Testis (tissue), 3 donors: ENCODE results near the gene DUSP7. TPM values are rescaled to one million over a fixed set of nuclear protein-coding genes. Genes with fewer than 3 reads are reported as not detected.

Source experiments
- DNase-seq: peaks from one replicate; pipeline ENCODE4 v3.0.0-alpha.2; 2019
- H3K27ac ChIP-seq, 2 donors: fragments of 200-600 bp; sonication (generic); one replicate each; pipeline ENCODE4 v1.5.1; 2019
- H3K27me3 ChIP-seq: fragments of 200-600 bp; sonication (generic); one replicate; pipeline ENCODE4 v1.5.1; 2019
- H3K36me3 ChIP-seq: fragments of 200-600 bp; sonication (generic); one replicate; pipeline ENCODE4 v1.5.1; 2017; ENCODE audit warnings: low read depth; ENCODE audit errors: missing control alignments
- H3K4me1 ChIP-seq: fragments of 200-600 bp; sonication (generic); one replicate; pipeline ENCODE4 v1.5.1; 2019
- H3K4me3 ChIP-seq, 2 donors: fragments of 200-600 bp; sonication (generic); one replicate each; pipeline ENCODE4 v1.5.1; 2017 to 2019
- H3K9me3 ChIP-seq: fragments of 200-600 bp; sonication (generic); one replicate; pipeline ENCODE4 v1.5.1; 2017
- CTCF ChIP-seq, 3 experiments: fragments of 450-650 bp in 2 of 3; fragments of 200-600 bp in 1 of 3; sonication (generic) in 1 of 3; IDR thresholded peaks; one replicate each; pipeline ENCODE4 v1.5.1; 2016 to 2019; ENCODE audit warnings: antibody characterized with exemption in 3 of 3, mild to moderate bottlenecking in 2 of 3, moderate library complexity in 1 of 3
- POLR2A ChIP-seq: fragments of 450-650 bp; IDR thresholded peaks from one replicate; pipeline ENCODE4 v1.6.1; 2017; ENCODE audit warnings: antibody characterized with exemption, mild to moderate bottlenecking, moderate library complexity
- WGBS, 2 donors: methylation state at CpG; one replicate each; pipeline ENCODE4 v1.1.5; 2018; 5-methylcytosine and 5-hydroxymethylcytosine counted together
- intact Hi-C: fragments of 100-400 bp; cut with DNase I; formaldehyde crosslinking; loops from one replicate; pipeline ENCODE4 v1.15.1; 2023; ENCODE audit warnings: low total_unique reads
- polyA plus RNA-seq: library from polyadenylated mRNA; stranded (reverse); fragments of 350-450 nt; fragmentation: Illumina TruSeq; extraction: RNeasy Lipid Tissue Mini Kit (QIAGEN cat#74804); gene quantifications from one replicate; pipeline ENCODE4 v1.2.3, GENCODE V29; 2014; ENCODE audit warnings: low read depth, low replicate concordance; ENCODE audit not compliant: insufficient read depth
- total RNA-seq, 2 donors: library from RNA; depleted of rRNA; stranded (reverse); fragments of >200 nt; gene quantifications; one replicate each; pipeline ENCODE4 v1.2.3, GENCODE V29; 2016

The DUSP7 gene
- total and polyA plus RNA-seq, 3 donors from 2014 or later: 25.1 to 48.8 (median 40.6) TPM

- no peaks in the 10 kb centered on the region for H3K27me3 ChIP-seq
- intact Hi-C loops: no loop called here
- H3K9me3 ChIP-seq: no peaks in the 10 kb centered on the region
- DNase-seq: peak; percentile 48
- no peak overlapping the region for H3K4me3 ChIP-seq
- H3K27ac ChIP-seq: no peak overlapping the region
- TF ChIP-seq CTCF (IDR thresholded peaks at IDR 0.05) (no peak), POLR2A (no peak)
- peaks cover 18% of the 10 kb centered on the region for H3K4me1 ChIP-seq
- 61 to 70% methylated on average over 7 to 9 of the region's 9 CpGs for WGBS, 2 donors
- no peaks in the 10 kb centered on the region for H3K36me3 ChIP-seq
Observed at GRCh38 chr3:52029053-52029452, 27.3 kb downstream of the DUSP7 start.

- H3K36me3 ChIP-seq: no peaks in the 10 kb centered on the region
- peak; percentile 80 for DNase-seq
- H3K9me3 ChIP-seq: no peaks in the 10 kb centered on the region
- no peak overlapping the region for H3K4me3 ChIP-seq
- peaks cover 21% of the 10 kb centered on the region for H3K4me1 ChIP-seq
- 67% methylated on average over 12 of the region's 12 CpGs; no CpG with 5 or more reads in 1 of the 2 donors for WGBS, 2 donors
- no peak overlapping the region for H3K27ac ChIP-seq
- no peak for TF ChIP-seq CTCF (IDR thresholded peaks at IDR 0.05)
- intact Hi-C loops: no loop called here
- H3K27me3 ChIP-seq: no peaks in the 10 kb centered on the region
Observed at GRCh38 chr3:52028572-52028971, 27.8 kb downstream of the DUSP7 start.

- H3K4me3 ChIP-seq: no peak overlapping the region
- intact Hi-C loops: no loop called here
- no peak for TF ChIP-seq POLR2A
- no peak for TF ChIP-seq CTCF (IDR thresholded peaks at IDR 0.05)
- 56 to 59% methylated on average over 4 of the region's 4 CpGs for WGBS, 2 donors
- peaks cover 40% of the 10 kb centered on the region for H3K4me1 ChIP-seq
- no peaks in the 10 kb centered on the region for H3K36me3 ChIP-seq
- no peak for DNase-seq
- no peaks in the 10 kb centered on the region for H3K27me3 ChIP-seq
- H3K9me3 ChIP-seq: no peaks in the 10 kb centered on the region
- H3K27ac ChIP-seq: no peak overlapping the region
Observed at GRCh38 chr3:52026041-52026440, 30.3 kb downstream of the DUSP7 start.

- Histone ChIP-seq H3K4me3 (no peak overlapping the region), H3K36me3 (no peaks in the 10 kb centered on the region), H3K27me3 (no peaks in the 10 kb centered on the region), H3K4me1 (peaks cover 44% of the 10 kb centered on the region), H3K27ac (no peak overlapping the region), H3K9me3 (no peaks in the 10 kb centered on the region)
- intact Hi-C loops: no loop called here
- no peak for DNase-seq
- TF ChIP-seq POLR2A (no peak), CTCF (IDR thresholded peaks at IDR 0.05) (no peak)
- 81 to 86% methylated on average over 5 to 7 of the region's 7 CpGs for WGBS, 2 donors
Observed at GRCh38 chr3:52025453-52025852, 30.9 kb downstream of the DUSP7 start.

- H3K4me1 ChIP-seq: peaks cover 49% of the 10 kb centered on the region
- 83 to 85% methylated on average over 6 of the region's 6 CpGs for WGBS, 2 donors
- intact Hi-C loops: no loop called here
- H3K27ac ChIP-seq: no peak overlapping the region
- no peak for TF ChIP-seq POLR2A
- no peak for TF ChIP-seq CTCF (IDR thresholded peaks at IDR 0.05)
- no peaks in the 10 kb centered on the region for H3K36me3 ChIP-seq
- DNase-seq: no peak
- H3K4me3 ChIP-seq: no peak overlapping the region
- no peaks in the 10 kb centered on the region for H3K9me3 ChIP-seq
- no peaks in the 10 kb centered on the region for H3K27me3 ChIP-seq
Observed at GRCh38 chr3:52024765-52025452, 31.5 kb downstream of the DUSP7 start.
